Non-pigmented ciliary epithelial cell (primary cell): ENCODE results near the gene OR5J2.
"Not testable (repeated sequence)": the region's sequence is repeated elsewhere in the genome, so short reads cannot be mapped to it uniquely, and the experiment has no call there.

Source experiments
- DNase-seq: peaks from one replicate; pipeline ENCODE4 v3.0.0-alpha.2; 2010; ENCODE audit warnings: low read depth

Gene OR5J2

GRCh38 chr11:56176318-56176717 is at the start of gene OR5J2:
OR5J2 (plus strand) TSS chr11:56176618; CDS start chr11:56176618, 0 bp downstream.
- DNase-seq, result no peak

DNA sequence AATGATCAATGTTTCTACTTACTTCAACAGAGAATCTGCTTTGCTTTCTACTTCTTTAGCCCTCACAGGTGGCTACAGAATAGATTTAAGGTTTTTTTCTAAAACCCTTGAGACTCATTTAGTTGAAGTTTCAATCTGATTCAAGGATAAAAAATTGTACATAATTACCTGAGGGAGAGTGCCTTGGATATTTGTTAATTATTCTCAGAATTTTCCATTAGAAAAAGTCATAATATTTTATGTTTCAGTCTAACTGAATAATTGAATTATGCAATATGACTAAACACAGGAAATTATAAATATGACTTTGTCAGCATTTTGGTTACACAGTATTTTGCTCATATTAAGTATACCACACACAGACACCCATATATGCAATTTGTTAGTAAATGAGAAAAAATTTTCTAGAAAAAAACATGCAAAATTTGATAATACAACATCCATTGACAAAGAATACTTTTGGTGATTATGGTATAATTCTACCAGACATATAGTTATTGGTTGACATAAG is 36.2 kb upstream of the OR5J2 start, which contains the start of gene OR8J3:
OR8J3 (minus strand) TSS at position 51 of the 511 bp plus-strand sequence. CDS start 2,483 bp downstream, outside the sequence.
- DNase-seq, result no peak

- not testable (repeated sequence) for DNase-seq
Observed at GRCh38 chr11:56143681-56144080, 32.7 kb upstream of the OR5J2 start.

- no peak for DNase-seq
Observed at GRCh38 chr11:56151376-56151775, 25.0 kb upstream of the OR5J2 start.

DNA sequence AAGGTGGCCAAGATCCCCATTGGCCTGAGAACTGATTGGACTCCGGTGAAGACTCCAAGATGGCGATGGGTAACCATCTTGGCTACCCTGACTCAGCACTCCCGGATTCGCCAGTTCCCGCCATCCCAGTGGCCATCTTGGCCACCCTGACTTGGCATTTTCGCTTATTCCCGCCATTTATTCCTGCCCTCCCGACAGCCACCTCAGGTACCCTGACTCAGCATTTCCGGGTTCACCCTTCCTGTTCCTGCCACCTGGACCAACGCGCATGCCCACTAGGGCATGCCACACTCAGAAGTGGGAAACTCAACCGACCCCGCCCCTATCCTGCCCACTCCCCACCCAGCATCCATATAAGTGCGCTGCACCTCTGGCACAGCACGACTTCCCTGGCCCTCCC is 24.1 kb upstream of the OR5J2 start:
- DNase-seq, result no peak

DNA sequence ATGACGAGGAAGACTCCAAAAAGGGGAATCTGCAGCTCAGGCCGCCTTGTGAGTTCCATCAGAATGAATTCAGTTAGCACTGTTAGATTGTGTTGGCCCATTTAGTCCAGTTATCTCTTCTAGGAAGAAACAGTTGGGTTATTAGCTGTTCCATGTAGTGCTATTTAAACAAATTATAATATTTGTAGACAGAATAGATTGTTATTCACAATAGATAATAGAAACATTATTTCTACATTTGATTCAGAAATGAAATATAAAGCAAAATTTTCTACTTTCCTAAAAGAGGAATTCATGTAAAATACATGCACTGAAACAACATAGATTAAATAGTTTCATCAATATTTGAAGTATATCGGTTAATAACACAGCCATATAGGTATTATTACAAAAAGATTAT is 16.2 kb upstream of the OR5J2 start, which contains the start of gene OR8K5:
OR8K5 (minus strand) TSS at position 101 of the 400 bp plus-strand sequence; CDS start at position 101, 0 bp downstream.
- no peak for DNase-seq

GRCh38 chr11:56163804-56164203 is 12.6 kb upstream of the OR5J2 start:
- no peak for DNase-seq

DNA sequence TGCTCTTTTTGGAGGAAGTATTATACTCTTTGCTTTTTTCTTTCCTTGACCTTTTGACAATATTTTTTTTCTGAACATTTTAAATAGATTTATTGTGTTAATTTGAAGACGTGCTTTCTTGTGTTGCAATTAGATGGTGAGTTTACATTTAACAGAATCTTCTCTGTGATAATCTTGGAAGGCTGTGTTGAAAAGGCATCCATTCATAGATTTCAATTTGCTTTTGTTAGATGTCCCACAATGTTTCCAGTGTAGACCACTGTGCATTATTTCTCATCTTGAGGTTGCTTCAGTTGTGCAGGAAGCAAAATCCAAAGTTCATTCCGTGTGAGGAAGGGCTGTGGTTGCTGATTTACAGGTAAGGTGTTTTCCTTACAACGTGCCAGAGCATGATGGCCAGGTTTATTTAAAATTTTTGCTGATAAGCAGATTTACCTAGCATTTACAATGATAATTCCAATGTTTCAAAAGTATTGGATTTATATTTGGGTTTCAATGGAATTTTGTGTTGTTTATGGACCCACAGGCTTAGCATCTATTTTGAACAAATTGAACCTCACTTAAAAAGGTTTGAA is 4.1 kb upstream of the OR5J2 start:
- no peak for DNase-seq

DNA sequence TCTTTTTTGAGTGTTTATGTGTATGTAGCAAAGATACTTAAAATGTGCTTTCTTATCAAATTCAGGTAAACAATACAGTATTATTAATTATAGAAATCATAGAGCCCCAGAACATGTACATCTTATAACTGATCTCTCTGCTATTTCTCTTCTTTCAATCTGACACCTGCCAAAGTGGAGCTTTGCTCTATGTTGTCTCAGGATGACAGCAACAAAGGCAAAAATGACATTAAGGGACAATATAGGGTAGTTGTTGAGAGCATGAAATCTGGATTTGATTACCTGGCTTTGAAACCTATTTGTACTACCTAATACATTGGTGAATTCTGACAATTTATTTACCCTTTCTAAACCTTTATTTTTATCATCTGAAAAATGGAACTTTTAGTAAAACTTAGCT is 7.0 kb downstream of the OR5J2 start:
- no peak for DNase-seq

DNA sequence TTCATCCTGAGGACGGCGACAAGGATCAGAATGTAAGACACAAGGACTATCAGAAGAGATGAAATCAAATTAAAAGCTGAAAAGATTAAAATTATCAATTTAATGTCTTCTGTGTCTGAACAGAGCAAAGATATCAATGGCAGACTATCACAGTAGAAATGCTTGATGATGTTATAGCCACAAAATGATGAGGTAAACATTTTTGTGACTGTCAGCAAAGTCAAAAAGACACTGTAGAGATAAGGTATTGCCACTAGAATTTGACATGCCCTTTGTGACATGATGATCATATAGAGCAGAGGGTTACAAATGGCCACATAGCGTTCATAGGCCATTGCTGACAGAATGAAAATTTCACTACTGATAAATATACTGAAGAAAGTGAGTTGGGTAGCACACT is 12.2 kb downstream of the OR5J2 start:
- no peak for DNase-seq

- DNase-seq, result no peak
Observed at GRCh38 chr11:56196705-56197104, 20.3 kb downstream of the OR5J2 start.

DNA sequence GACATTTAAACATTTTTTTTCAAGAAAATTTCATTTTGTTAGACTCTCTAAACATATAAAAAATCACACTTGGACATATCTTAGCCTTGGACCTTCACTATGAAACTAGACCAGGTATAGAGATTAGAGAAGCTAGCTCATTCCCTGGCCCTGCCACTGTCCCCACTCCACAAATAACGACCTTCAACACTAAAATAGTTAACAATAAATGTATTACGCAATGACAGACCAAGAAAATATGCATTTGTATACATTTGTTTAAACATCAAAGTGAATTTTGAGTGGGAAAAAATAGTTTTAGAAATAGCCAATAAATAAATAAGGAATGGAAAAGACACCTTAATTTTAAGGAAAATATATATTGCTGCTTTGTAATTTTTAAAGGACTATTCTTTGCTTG is 20.9 kb downstream of the OR5J2 start:
- no peak for DNase-seq

DNA sequence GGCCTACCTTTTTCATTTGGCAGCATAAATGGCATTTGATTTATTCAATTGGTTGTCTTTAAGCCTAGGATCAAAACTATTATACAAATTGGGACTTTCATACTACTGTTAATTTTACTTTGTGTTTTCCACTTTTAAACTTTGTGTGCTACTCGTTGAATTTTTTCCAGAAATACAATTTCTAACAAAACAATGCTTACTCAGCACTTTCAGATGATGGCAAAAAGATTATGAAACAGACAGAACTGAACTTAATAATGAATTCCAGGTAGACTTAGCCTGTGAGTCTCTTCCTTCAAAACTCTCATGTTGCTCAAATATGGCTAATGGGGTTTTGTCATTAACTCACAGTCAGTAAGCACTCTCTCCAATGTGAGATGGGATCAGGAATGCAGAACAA is 31.4 kb downstream of the OR5J2 start:
- DNase-seq, result no peak

- no peak for DNase-seq
Observed at GRCh38 chr11:56214537-56214936, 38.1 kb downstream of the OR5J2 start.

- DNase-seq, result not testable (repeated sequence)
Observed at GRCh38 chr11:56219735-56220134, 43.3 kb downstream of the OR5J2 start.
